ENCODE data around the gene NCAPG2.

GRCh38 chr7:158753900-158754299 is 49.3 kb upstream of the NCAPG2 start:
- TF ChIP-seq CTCF (IDR thresholded peaks at IDR 0.05) (no peak), POLR2A (IDR thresholded peaks at IDR 0.05) (no peak), EP300 (IDR thresholded peaks at IDR 0.05; ENCODE audit: low read depth) (no peak)

All from transverse colon (tissue), 3 donors.